Spleen (tissue), 11 donors: ENCODE data around the gene CFAP74. TPM values are rescaled to one million over a fixed set of nuclear protein-coding genes. Genes with fewer than 3 reads are reported as not detected.

Experiments used
- DNase-seq: peaks from one replicate; pipeline ENCODE4 v3.0.0-alpha.2; 2020
- H3K27ac ChIP-seq, 8 donors: fragments of 200-600 bp; sonication (generic) in 7 of 8; 1 replicate in 4 of 8; 2 replicates in 4 of 8; pipeline versions ENCODE4 v1.5.0 to v1.8.0; 2016 to 2021; ENCODE audit warnings: inconsistent platforms in 4 of 8, mild to moderate bottlenecking in 4 of 8, moderate library complexity in 1 of 8
- H3K27me3 ChIP-seq, 7 donors: fragments of 200-600 bp; sonication (generic) in 6 of 7; replicated peaks in 1 of 7; 1 replicate in 4 of 7; 2 replicates in 3 of 7; pipeline versions ENCODE4 v1.5.0 to v1.8.0; 2016 to 2021; ENCODE audit warnings: inconsistent platforms in 3 of 7, mild to moderate bottlenecking in 1 of 7
- H3K36me3 ChIP-seq, 6 donors: fragments of 200-600 bp; sonication (generic) in 5 of 6; 1 replicate in 4 of 6; 2 replicates in 2 of 6; pipeline versions ENCODE4 v1.5.0 to v1.8.0; 2016 to 2021; ENCODE audit warnings: inconsistent platforms in 2 of 6
- H3K4me1 ChIP-seq, 6 donors: fragments of 200-600 bp; sonication (generic) in 5 of 6; 1 replicate in 3 of 6; 2 replicates in 3 of 6; pipeline versions ENCODE4 v1.5.0 to v1.8.0; 2016 to 2021; ENCODE audit warnings: inconsistent platforms in 3 of 6
- H3K4me3 ChIP-seq, 8 donors: fragments of 200-600 bp; sonication (generic) in 7 of 8; 1 replicate in 4 of 8; 2 replicates in 4 of 8; pipeline versions ENCODE4 v1.5.0 to v1.8.0; 2016 to 2021; ENCODE audit warnings: inconsistent platforms in 4 of 8, mild to moderate bottlenecking in 4 of 8, moderate library complexity in 2 of 8
- H3K9me3 ChIP-seq, 8 donors: fragments of 200-600 bp; sonication (generic) in 7 of 8; 1 replicate in 4 of 8; 2 replicates in 4 of 8; pipeline versions ENCODE4 v1.5.0 to v1.8.0; 2016 to 2021; ENCODE audit warnings: inconsistent platforms in 4 of 8
- CTCF ChIP-seq, 11 experiments: fragments of 200-600 bp in 7 of 11; fragments of 450-650 bp in 4 of 11; sonication (generic) in 4 of 11; IDR thresholded peaks in 8 of 11; conservative IDR thresholded peaks in 3 of 11; 1 replicate in 7 of 11; 2 replicates in 4 of 11; pipeline versions ENCODE4 v1.4.0 to v1.8.0; 2016 to 2021; ENCODE audit warnings: antibody characterized with exemption in 11 of 11, inconsistent platforms in 4 of 11, mild to moderate bottlenecking in 1 of 11
- POLR2A ChIP-seq, 3 donors: fragments of 450-650 bp; IDR thresholded peaks; one replicate each; pipeline ENCODE4 v1.5.1; 2017; ENCODE audit warnings: antibody characterized with exemption in 3 of 3, mild to moderate bottlenecking in 1 of 3
- POLR2AphosphoS5 ChIP-seq, 3 donors: sonication (generic); formaldehyde crosslinking; IDR thresholded peaks; one replicate each; pipeline ENCODE4 v1.5.1; 2017; ENCODE audit warnings: antibody characterized with exemption in 3 of 3
- WGBS, 5 donors: extraction: QIAGEN DNeasy Blood & Tissue Kit in 3 of 5; methylation state at CpG; one replicate each; pipeline versions ENCODE4 v1.1.5 to v1.1.7; 2013 to 2018; 5-methylcytosine and 5-hydroxymethylcytosine counted together
- intact Hi-C: fragments of 100-400 bp; cut with DNase I; formaldehyde crosslinking; loops from one replicate; pipeline ENCODE4 v1.15.0; 2023; ENCODE audit warnings: low total_unique reads
- polyA plus RNA-seq, 3 donors: library from polyadenylated mRNA; stranded (reverse); fragments of 200-250 nt; gene quantifications; one replicate each; pipeline ENCODE4 v1.2.1, GENCODE V29; 2013
- total RNA-seq, 7 donors: library from RNA; depleted of rRNA in 3 of 7; stranded (reverse); fragments of >200 nt in 3 of 7; fragmentation: NEBNext Ultra II Directional in 4 of 7; extraction: Animal tissue kit (Norgen Biotek cat#: 25700) in 4 of 7; gene quantifications; one replicate each; pipeline versions ENCODE4 v1.1.0 to v1.2.1, GENCODE V29; 2016 to 2021
- donor health status: healthy with polysubstance abuse.
- donor health status: DM: no; HTN: no; CAD: no; lungs with moderate emphysema.
- donor health status: DM: no; HTN: no; CAD: no.
- donor health status: Bipolar disorder and iron deficiency.
- donor health status: healthy.
- donor health status: DM: no; HTN: no; CAD: no.
- donor health status: DM: yes; HTN: yes; CAD: no.

Gene CFAP74
- total and polyA plus RNA-seq, 10 donors = 0.03 to 0.32 (median 0.14) TPM; not detected in 4

GRCh38 chr1:2049225-2049717, 45.7 kb upstream of the CFAP74 start:
- TF ChIP-seq POLR2A (IDR thresholded peaks at IDR 0.05) (no peak), POLR2AphosphoS5 (IDR thresholded peaks at IDR 0.05) (no peak), CTCF (IDR thresholded peaks at IDR 0.05 in 8 of 11, conservative IDR thresholded peaks at IDR 0.05 in 3 of 11) (peak in 8 of 11 experiments; percentile 19 to 44 (median 26))
- 35 to 43% (median 41%) methylated on average over 14 of the region's 14 CpGs for WGBS, 5 donors
- intact Hi-C loops = loop anchor here (10.0 kb wide), 1 partner anchor 104 kb away; no protein-coding TSS in a partner anchor
- Histone ChIP-seq H3K27me3 (peaks cover 0 to 75% (median 12%) of the 10 kb centered on the region in 7 donors), H3K9me3 (no peaks in the 10 kb centered on the region), H3K4me3 (peak overlapping the region; percentile 65 to 93 (median 80)), H3K36me3 (no peaks in the 10 kb centered on the region), H3K27ac (peak overlapping the region; percentile 60 to 89 (median 83)), H3K4me1 (peaks cover 41 to 87% (median 71%) of the 10 kb centered on the region in 6 donors)
- no peak for DNase-seq

GRCh38 chr1:2047749-2048729, 44.5 kb upstream of the CFAP74 start:
- H3K27me3 ChIP-seq = peaks cover 0 to 76% (median 12%) of the 10 kb centered on the region in 7 donors
- intact Hi-C loops = loop anchor here (10.0 kb wide), 1 partner anchor 103 kb away; no protein-coding TSS in a partner anchor
- H3K4me1 ChIP-seq = peaks cover 41 to 85% (median 69%) of the 10 kb centered on the region in 6 donors
- H3K9me3 ChIP-seq = no peaks in the 10 kb centered on the region
- no peak for DNase-seq
- 65 to 76% (median 71%) methylated on average over 20 to 25 of the region's 25 CpGs for WGBS, 5 donors
- TF ChIP-seq CTCF (IDR thresholded peaks at IDR 0.05 in 8 of 11, conservative IDR thresholded peaks at IDR 0.05 in 3 of 11) (no peak), POLR2A (IDR thresholded peaks at IDR 0.05) (no peak), POLR2AphosphoS5 (IDR thresholded peaks at IDR 0.05) (peak in 2 of 3 donors; percentile 38 to 50)
- H3K36me3 ChIP-seq = no peaks in the 10 kb centered on the region
- peak overlapping the region in 2 of 8 donors; percentile 26 to 65 for H3K27ac ChIP-seq
- no peak overlapping the region for H3K4me3 ChIP-seq

- WGBS, 5 donors = 41 to 60% (median 54%) methylated on average over 10 to 25 of the region's 25 CpGs
- Histone ChIP-seq H3K4me1 (peaks cover 41 to 77% (median 65%) of the 10 kb centered on the region in 6 donors), H3K27me3 (peaks cover 0 to 76% (median 12%) of the 10 kb centered on the region in 7 donors), H3K36me3 (no peaks in the 10 kb centered on the region), H3K27ac (peak overlapping the region in 3 of 8 donors; percentile 26 to 69 (median 65)), H3K9me3 (no peaks in the 10 kb centered on the region), H3K4me3 (no peak overlapping the region)
- intact Hi-C loops = loop anchor here (10.0 kb wide), 1 partner anchor 102 kb away; no protein-coding TSS in a partner anchor
- TF ChIP-seq CTCF (IDR thresholded peaks at IDR 0.05 in 8 of 11, conservative IDR thresholded peaks at IDR 0.05 in 3 of 11) = no peak
- no peak for TF ChIP-seq POLR2A (IDR thresholded peaks at IDR 0.05)
- TF ChIP-seq POLR2AphosphoS5 (IDR thresholded peaks at IDR 0.05) = no peak
- DNase-seq = no peak
These were observed 43.6 kb upstream of the CFAP74 start for GRCh38 chr1:2046953-2047748.
